ENCODE measurements around the gene ETFBKMT.

DNA sequence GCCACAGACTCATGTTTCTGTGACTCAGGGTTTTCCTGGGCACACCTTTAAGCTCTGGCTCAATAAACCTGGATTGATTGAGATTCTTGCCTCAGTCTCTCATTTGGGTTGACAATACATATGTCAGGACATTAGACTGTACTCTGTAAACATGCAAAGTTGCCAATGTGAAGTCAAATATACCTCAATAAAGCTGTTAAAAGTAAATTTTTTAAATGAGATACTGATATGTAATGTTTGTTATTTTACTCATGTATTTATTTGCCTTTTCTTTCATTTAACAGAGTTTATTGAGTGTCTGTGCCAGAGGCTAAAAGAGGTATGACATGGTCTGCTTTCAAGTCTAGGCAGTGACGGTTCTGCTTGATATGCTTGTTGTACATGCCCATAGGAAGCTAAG is 3.7 kb upstream of the ETFBKMT start:
- TF ChIP-seq, protein P1, sequence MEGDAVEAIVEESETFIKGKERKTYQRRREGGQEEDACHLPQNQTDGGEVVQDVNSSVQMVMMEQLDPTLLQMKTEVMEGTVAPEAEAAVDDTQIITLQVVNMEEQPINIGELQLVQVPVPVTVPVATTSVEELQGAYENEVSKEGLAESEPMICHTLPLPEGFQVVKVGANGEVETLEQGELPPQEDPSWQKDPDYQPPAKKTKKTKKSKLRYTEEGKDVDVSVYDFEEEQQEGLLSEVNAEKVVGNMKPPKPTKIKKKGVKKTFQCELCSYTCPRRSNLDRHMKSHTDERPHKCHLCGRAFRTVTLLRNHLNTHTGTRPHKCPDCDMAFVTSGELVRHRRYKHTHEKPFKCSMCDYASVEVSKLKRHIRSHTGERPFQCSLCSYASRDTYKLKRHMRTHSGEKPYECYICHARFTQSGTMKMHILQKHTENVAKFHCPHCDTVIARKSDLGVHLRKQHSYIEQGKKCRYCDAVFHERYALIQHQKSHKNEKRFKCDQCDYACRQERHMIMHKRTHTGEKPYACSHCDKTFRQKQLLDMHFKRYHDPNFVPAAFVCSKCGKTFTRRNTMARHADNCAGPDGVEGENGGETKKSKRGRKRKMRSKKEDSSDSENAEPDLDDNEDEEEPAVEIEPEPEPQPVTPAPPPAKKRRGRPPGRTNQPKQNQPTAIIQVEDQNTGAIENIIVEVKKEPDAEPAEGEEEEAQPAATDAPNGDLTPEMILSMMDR (conservative IDR thresholded peaks at IDR 0.05; ENCODE audit: low read depth, low read length), result no peak
- TF ChIP-seq, protein P2, sequence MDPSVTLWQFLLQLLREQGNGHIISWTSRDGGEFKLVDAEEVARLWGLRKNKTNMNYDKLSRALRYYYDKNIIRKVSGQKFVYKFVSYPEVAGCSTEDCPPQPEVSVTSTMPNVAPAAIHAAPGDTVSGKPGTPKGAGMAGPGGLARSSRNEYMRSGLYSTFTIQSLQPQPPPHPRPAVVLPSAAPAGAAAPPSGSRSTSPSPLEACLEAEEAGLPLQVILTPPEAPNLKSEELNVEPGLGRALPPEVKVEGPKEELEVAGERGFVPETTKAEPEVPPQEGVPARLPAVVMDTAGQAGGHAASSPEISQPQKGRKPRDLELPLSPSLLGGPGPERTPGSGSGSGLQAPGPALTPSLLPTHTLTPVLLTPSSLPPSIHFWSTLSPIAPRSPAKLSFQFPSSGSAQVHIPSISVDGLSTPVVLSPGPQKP (IDR thresholded peaks at IDR 0.05; ENCODE audit: borderline replicate concordance, low read depth, low read length), result no peak
- TF ChIP-seq POLR2A (IDR thresholded peaks at IDR 0.05; ENCODE audit: low read depth, low read length) (no peak), RFX5 (IDR thresholded peaks at IDR 0.05; ENCODE audit: low read depth, low read length) (no peak), MAFK (IDR thresholded peaks at IDR 0.05; ENCODE audit: low read depth, low read length) (no peak)
